NCI-H524 (cell line): ENCODE results near the gene GREB1.

Source experiments
- DNase-seq, 2 experiments: peaks; one replicate each; lab custom pipeline; 2025; lab: John Stamatoyannopoulos, UW

GREB1 gene

DNA sequence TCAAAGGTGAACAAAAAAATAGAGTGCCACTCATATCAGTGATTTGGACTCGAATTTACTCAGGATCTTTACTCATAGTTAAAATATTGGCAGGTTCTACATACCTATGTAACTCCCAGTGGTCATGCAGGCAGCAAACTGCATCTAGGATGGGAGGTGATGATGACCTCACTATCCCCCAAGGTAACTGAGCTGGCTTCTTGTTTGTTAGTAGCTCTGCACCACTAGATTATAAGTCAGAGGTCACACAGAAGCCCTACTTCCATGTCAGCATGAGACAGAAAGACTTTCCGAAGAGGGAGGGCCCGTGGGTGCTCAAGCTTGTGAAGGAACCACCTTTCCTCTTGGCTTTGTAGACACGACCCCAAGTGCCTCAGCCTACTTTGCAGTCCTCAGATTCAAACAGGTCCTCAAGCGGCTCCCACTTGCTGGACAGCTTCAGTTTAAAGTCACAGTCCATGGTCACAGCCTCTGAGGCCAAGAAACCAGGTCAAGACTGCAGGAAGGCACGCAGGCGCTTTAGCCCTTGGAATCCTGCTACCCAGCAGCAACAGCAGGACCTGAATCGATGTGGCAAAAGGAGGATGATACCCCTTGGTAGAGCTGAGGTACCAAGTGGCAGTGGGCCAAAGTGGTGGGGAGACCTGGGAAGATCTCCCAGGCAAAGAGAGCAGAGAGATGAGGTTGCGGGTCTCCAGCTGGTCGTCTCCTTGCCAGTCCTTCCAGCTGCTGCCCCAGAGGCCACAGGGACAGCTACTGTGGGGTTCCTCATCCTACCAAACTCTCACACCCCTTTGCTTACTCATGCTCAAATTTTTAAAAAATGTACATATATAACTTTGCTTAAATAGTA is 131.9 kb downstream of the GREB1 start:
- DNase-seq: no peak

DNA sequence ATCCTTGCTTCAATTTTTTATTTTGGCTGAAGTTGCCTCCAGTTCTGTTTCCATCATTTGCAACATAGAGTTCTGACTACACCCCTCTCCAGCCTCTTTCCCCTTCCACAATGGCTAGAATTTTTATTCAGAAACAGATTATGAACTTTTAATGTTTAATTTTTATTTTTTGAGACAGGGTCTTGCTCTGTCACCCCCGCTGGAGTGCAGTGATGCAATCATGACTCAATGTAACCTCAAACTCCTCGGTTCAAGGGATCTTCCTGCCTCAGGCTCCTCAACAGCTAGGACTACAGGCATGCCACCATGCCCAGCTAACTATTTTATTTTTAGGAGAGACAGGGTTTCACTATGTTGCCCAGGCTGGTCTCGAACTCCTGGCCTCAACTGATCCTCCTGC is 133.3 kb downstream of the GREB1 start:
- DNase-seq: no peak

DNA sequence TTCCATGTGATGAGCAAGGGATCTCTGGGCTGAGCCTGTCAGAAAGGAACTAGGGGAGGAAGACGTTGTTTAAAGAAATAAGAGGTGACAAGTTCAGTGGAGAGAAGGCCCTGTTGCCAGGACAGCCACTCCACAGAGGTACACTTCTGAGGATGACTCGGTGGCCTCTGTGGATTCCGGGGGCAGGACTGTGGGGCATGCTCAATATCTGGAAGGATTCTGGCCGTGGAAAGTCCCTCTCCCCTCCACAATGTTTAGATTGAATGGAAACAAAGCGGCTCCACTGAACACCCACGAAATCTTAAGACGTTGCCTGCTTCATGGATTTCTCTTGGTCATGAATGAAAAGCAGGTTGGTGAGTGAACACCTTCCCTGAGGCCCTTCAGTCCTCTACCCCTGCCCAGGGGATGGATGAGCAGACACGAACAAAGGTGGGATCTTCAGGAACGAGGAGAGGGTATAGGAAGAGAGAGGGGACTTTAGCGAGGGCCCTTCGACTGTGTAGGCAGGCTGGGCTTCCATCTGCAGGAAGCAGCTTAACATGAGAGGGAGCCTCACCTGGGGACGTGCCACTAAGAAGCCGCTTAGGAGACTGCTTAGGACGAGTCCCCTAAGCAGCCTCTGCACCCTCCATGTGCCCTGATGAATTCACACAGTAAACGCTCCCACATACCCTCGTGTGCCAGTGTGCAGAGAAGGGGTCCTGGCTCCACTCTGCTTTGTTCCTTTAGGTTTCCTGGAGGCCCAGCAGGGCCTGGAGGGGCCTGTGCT is 134.2 kb downstream of the GREB1 start:
- DNase-seq: no peak

DNA sequence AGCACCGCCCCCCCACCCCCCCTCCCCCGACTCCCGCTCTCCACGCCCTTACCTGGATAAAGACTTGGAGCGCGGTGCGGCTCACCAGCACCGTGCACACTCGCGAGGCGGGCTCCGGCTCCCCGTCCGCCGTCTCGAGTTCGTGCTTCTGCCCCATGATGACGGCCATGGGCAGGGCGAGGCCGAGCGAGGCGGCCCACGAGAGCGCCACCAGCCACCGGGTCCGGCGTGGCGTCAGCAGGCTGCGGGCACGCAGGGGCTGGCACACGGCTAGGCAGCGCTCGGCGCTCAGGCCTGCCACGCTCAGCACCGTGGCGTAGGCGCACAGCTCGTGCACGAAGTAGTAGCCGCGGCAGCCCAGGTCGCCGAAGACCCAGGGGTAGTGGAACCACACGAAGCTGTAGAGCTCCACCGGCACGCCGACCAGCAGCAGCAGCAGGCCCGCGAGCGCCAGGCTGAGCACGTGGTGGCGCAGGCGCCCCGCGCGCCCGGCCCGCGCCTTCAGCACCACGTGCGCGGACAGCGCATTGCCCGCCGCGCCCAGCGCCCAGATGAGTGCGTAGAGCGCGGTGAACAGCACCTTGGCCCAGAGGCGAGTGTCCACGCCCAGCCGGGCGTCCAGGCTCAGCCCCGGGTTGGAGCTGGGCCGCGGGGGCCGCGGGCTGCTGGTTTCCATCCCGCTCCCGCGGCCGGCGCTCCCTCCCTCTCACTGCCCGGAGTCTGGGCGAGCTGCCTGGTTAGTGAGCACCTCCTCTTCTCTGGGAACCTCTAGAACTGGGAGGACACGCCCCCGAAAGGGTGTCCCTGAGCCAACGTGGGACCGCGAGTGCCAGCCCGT is 135.8 kb downstream of the GREB1 start, which contains the start of gene NTSR2:
TSS of gene NTSR2 (minus strand) at position 742 of the 838 bp plus-strand sequence. CDS start at position 676, 66 bp downstream.
- no peak for DNase-seq

DNA sequence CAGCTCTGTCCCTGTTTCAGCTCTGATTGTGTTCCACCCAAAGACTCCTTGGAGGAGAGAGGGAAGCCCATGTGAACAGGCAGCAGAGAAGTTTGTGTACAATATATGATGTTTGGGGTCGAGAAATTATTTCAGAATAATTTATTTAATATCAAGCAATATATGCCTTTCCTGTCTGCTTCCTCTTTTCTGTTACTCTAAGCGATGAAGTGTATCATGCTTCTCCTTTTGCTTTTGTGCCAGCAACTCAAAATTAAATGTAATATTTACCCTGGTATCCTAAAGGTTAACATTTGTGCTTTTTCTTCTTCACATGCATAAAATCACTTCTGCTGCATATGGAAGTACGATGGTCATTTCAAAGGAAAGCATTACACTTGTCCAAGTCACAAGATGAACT is 138.6 kb downstream of the GREB1 start:
- DNase-seq: no peak

DNA sequence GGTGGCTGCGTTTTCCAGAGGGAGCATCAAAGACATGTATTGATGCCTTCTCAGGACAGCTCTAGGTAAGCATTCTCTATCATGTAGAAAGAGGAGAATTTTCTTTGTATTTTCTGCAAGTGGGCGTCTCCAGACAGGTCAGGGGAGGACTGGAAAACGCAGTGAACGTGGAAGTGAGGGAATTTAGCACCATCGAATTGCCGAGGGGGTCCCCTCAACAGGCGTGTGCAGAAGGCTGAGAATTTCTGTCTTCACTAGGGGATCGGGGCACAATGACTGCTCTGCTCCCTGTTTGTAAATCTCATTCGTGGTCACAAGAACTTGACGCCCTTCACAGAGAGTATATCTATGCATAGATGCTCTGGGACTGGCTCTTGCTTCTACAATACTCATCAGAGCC is 141.1 kb downstream of the GREB1 start:
- DNase-seq: no peak

DNA sequence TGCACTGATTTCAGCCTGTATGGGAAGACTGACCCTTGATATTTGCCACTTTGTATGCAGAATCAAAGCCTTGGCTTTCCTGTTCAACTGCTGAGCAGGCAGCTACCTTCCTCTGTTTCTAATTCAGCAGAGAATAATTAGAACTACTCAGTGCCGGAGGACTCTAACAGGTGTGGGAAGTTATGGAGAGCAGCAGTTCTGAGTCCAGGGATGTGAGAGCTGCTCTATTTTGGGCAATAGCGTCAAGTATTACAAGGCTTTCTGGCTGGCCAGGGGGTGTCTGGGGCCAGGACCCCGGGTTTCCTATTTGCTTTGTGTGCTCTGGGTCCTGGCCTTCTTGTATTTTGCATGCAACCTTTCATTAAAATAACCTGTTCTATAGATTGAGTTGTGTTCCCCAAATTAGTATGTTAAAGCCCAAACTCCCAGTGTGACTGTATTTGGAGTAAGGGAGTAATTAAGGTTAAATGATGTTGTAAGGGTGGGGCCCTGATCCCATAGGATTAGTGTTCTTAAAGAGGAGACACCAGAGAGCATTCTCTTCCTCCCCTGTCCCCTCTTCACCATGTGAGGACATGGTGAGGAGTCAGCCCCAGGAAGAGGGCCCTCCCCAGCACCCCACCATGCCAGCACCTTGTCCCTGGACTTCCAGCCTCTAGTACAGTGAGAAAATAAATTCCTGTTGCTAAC is 141.7 kb downstream of the GREB1 start:
- DNase-seq: no peak

DNA sequence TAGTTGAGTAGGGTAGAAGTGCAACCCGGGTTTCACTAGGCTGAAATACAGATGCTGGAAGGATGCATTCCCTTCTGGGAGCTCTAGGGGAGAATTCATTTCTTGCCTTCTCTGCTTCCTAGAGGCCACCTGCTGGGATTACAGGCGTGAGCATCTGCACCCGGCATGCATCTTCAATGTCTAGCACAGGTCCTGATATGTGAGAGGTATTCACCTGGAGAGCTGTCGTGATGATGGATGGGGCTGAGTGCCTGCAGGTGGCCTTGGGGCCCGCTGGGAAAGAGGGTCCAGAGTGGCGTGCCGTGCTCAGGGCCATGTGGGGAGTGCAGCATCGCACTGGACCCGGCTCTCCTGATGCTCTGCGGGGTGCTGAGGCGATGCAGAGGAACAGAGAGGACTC is 142.8 kb downstream of the GREB1 start:
- peak in 1 of 2 experiments; percentile 71 for DNase-seq

DNA sequence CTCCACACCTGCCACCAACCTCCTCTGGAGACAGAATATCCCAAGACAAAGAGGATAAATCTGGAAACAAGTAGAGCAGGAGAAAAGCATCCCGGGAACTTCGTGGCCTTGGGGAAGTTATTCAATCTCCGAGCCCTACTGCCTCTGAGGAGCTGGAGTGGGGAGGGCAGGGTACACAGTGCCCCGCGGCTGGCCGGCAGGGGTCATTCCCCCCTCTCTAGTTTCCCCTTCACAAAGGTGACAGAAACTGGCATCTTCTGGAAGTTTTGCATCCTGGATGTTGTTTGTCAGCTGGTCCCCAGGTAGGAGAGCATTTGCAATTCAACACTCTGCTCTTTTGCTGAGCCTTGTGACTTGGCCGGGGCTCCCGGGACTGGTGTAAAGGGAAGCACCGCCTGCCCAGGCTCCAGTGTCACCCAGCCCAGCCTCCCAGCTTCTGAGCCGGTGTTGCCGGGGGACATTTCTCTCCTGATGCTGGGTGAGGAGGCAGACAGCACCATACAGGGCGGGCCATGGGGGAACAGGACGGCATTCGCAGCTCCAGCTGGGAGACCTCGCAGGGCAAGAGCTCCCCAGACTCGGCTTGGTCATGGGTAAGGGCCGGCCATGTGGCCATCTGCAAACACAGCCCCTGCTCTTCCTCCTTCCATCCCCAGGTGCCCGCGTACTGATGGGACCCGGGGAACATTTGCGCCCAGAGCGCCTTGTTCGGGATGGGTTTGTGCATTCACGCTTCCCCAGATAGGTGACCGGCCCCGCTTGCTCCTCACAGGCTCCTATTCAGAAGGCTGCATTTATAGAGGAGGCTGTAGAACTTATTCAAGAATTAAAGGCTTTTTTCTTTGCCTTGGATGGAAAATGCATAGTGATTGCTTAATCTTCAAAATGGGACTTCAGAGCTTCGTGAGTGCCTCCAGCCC is 143.6 kb downstream of the GREB1 start:
- no peak for DNase-seq

DNA sequence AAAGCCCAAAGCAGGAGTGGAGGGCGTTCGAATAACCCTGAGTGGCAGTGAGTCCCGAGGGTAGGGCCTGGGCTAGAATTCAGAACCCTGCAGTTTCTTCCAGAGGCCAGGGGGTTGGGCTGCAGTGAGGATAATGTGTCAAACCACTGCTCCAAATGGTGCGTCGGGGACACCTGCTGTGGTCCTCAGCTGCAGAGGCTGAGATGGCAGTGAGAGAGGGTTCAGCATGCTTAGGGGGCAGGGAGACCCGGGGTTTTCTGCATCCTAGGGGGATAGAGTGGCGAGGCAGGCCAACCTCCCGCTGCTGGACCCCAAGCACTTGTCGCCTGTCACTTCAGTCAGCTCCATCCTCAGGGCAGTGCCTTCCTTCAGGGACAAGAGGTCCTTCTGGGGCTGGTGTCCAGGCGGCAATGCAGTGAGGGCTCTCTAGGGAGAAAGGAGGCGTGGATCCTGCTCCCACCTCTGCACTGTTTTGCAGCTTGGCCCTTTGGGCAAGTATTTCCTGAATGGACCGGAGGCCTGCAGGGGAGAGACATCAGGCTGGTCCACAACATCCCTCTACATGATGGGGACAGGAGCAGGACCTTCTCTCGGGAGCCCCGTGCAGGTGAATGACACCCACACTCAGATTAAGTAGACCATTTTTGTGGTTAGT is 144.6 kb downstream of the GREB1 start:
- peak in 1 of 2 experiments; percentile 31 for DNase-seq

DNA sequence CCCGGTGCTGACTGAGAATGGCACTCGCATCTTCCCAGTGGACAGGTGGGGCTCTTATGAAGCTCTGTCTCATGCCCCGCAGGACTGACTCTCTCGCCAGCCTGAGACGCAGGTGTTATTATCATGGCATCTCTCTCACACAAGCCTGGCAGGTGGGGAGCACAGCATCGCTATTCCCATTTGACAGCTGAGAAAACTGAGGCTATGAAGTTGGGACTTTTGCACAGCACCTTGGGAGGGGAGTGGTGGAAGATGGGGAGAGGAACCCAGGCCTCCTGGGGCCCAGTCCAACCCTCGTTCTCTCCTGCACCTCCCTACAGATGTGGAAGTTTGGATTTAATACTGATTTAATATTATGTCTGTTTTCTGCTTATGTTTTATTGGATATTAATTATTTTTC is 145.2 kb downstream of the GREB1 start:
- no peak for DNase-seq

DNA sequence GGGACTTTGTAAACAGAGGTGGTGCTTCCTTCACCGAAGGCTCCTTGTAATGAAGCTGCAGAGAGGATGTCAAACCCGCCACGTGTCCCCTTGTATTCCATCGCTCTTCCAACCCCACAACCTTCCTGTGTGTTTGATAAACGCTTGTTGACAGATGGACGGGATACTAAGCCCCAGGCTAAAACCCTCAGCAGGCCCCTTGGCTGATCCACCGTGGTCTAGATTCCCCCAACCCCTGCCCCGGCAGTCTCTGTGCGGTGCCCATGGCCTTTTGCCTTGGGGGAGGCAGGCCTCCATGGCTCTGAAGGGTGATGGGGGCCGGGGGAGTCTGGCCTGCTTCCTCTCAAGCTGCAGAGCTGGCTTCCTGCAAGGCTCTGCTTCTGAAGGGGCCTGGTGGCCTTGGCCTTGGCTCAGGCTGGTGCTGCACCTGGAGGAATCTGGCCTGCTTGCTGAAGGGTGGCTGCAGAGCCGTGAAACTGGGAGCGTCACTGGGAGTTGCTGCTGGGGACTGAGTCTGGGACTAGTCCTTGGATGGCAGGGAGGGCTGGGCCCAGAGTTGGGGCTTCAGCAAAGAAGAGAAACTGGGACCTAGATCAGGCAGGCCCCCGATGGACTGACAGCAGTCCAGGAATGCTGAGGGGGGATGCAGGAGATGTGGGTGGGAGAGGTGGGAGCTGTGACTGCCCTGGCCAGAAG is 145.8 kb downstream of the GREB1 start:
- peak; percentile 54 to 80 for DNase-seq

DNA sequence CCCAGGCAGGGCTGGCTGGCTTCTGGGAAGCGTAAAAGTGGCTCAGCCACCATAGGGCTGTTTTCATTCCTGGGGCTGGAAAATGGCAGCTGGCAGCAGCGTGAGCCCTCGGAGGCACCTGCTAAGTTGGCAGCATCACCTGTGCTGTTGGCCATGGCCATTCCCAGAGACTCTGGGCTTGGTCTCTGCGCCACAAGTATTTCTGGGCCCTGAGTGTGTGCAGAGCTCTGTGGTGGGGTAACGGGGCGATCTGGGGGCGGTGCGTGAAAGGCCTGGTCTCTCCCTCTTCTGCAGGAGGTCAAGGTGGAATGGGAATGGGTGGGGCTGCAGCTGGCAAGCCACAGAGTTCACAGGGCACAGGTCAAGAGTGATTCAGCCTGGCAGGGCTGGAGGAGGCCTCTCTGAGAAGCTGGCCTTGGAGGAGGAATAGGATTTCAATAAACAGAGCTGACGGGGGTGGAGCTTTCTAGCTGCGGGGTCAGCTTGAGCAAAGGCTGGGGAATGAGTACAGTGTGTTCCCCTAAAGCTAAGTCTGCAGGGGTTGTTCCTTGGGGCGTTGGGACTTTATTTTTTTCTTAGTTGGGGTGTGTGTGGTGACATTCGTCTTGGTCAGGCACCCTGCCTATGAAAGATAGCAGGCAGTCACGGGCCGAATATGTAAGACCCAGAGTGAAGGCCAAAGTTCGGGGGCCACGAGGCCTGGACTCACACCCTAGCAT is 146.5 kb downstream of the GREB1 start:
- no peak for DNase-seq

DNA sequence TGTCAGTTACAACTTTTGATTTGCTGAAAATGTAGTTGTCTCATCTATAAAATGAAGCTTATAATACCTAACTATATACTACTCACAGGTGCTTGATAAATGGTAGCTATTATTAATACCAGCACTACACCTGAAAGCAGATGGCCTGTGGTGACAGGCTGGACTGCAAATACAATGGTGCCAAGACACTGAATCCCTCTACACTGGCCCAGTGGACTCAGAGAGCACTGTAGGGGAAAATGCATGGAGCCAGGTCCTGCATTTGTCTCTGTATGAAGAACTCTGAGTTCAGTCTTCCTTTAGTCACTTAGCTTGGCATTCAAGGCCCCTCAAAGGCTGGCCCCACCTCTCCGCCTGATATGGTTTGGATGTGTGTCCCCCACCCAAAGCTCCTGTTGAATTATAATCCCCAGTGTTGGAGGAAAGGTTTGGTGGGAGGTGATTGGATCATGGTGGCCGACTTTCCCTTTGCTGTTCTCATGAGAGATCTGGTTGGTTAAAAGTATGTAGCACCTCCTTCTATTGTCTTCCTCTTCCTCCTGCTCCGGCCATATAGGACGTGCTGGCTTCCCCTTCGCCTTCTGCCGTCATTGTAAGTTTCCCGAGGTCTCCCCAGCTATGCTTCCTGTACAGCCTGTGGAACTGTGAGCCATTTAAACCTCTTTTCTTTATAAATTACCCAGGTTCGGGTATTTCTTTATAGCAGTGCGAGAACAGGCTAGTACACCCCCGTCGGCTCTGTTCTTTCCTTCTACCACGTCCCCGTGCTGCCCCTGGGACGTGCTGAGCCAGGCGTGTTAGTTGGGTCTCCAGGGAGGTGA is 147.3 kb downstream of the GREB1 start:
- no peak for DNase-seq

DNA sequence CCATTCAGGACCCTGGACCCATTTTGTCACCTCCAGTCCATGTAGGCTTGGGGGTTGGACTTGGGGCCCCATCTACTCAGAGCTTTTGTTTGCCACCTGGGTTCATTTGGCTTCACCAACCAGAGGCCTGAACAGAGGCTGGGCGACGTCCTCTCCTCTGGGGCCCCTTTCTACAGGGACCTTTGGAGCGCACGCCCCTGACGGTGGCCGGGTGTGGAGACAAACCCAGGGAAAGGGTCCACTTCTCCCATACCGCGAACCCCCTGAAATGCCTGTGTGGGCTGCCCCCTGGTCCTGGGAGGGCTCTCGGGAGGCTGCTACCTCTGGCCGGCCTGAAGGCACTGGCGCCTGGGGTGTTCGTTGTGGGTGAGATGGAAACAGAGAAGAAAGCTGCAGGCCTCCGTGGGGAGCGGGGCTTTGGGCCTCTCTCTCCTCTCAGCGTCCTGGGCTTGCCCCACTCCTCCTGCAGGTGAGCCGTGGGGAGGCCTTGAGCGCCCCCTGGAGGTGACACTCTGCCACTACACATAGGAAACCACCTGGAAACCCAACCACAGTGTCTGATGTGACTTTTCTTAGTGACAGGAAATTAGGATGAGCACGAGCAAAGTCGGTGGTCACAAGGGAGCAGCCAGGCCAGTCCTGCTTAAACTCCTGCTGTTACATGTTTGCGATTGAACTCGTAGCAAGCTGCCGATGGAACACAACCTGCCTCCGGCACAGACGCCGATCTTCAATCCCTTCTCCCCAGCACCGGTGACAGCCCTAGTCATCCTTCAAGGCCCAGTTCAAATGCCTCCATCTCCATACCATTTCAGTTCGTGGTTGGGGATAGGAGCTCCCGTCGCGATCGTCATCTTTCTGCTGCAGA is 148.1 kb downstream of the GREB1 start:
- DNase-seq: peak; percentile 19 to 55

DNA sequence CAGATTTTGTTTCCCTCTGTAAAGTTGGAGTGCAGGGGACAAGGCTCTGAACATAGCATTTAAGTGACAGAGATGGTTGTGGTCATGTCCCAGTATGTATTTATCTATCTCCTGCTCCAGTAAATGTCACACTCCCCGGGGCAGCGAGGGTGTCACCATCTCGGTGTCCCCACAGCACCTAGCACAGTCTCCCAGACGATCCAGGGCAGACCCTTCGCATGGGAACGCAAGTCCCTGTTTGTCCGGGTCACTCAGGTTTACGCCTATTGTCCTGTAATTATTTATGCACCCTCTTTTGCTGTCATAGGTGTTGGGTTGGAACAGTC is 148.7 kb downstream of the GREB1 start:
- DNase-seq: no peak

DNA sequence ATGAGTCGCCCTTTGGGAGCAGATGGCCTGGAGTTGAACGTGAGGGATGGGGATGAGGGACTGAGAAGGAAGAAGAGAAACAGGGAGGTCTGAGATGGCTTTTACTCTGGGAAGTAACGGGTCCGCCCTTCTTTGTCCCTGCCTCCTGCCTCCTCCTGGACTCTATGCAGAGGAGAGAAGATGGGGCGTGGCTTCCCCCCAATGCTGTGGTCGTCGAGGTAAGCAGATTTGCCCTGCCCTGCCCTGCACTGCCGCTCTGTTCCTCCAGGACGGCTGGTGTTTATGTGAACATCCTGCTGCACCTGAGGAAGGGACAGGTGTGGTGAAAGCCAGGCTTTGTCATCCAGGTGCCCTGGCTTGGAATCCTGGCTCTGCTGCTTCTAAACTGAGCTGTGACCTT is 149.6 kb downstream of the GREB1 start:
- no peak for DNase-seq
